ENCODE data around the gene EFNA4. TPM values are rescaled to one million over a fixed set of nuclear protein-coding genes. Genes with fewer than 3 reads are reported as not detected.

Gene EFNA4
- total RNA-seq, 3 donors from 2014 or later (not counting 1 experiment from before 2014, with no cell fraction given) = 4.6 to 6.8 (median 5.5) TPM

- Mint-ChIP-seq H3K27me3 (ENCODE audit: low read depth in 2 of 2) (peaks cover 5 to 12% of the 10 kb centered on the region in 2 donors), H3K4me3 (no peak overlapping the region), H3K4me1 (peaks cover 0 to 5% of the 10 kb centered on the region in 2 donors), H3K27ac (no peak overlapping the region), H3K9me3 (no peaks in the 10 kb centered on the region), H3K36me3 (no peaks in the 10 kb centered on the region)
- H3K36me3 ChIP-seq (ENCODE audit: control insufficient read depth, insufficient read depth, low read length) = no peaks in the 10 kb centered on the region
- H3K27me3 ChIP-seq (ENCODE audit: control insufficient read depth, insufficient read depth, low read length) = no peaks in the 10 kb centered on the region
- no peak overlapping the region for H3K4me3 ChIP-seq (ENCODE audit: low read length)
- no peak for DNase-seq
- no peak for ATAC-seq
- no peak overlapping the region for H3K27ac ChIP-seq (ENCODE audit: low read length)
- H3K9me3 ChIP-seq (ENCODE audit: control insufficient read depth, insufficient read depth, low read length) = no peaks in the 10 kb centered on the region
- no peaks in the 10 kb centered on the region for H3K4me1 ChIP-seq (ENCODE audit: control insufficient read depth, insufficient read depth, low read length)
- 82% methylated on average over 6 of the region's 6 CpGs for WGBS (ENCODE audit: insufficient coverage)
- intact Hi-C loops (cut with micrococcal nuclease) = no loop called here
- no peak for TF ChIP-seq CTCF (IDR thresholded peaks at IDR 0.05)
These were observed 25.6 kb upstream of the EFNA4 start for GRCh38 chr1:155037851-155038441.

GRCh38 chr1:155038602-155039307 is 24.8 kb upstream of the EFNA4 start:
- TF ChIP-seq CTCF (IDR thresholded peaks at IDR 0.05) = no peak

GRCh38 chr1:155039308-155039669 is 24.3 kb upstream of the EFNA4 start:
- Histone ChIP-seq H3K36me3 (ENCODE audit: control insufficient read depth, insufficient read depth, low read length) (no peaks in the 10 kb centered on the region), H3K9me3 (ENCODE audit: control insufficient read depth, insufficient read depth, low read length) (no peaks in the 10 kb centered on the region), H3K27me3 (ENCODE audit: control insufficient read depth, insufficient read depth, low read length) (no peaks in the 10 kb centered on the region), H3K4me1 (ENCODE audit: control insufficient read depth, insufficient read depth, low read length) (no peaks in the 10 kb centered on the region), H3K27ac (ENCODE audit: low read length) (no peak overlapping the region), H3K4me3 (ENCODE audit: low read length) (no peak overlapping the region)
- ATAC-seq (no peak), DNase-seq (no peak)
- 77% methylated on average over 3 of the region's 4 CpGs for WGBS (ENCODE audit: insufficient coverage)
- no peak overlapping the region for H3K27ac Mint-ChIP-seq
- H3K36me3 Mint-ChIP-seq = no peaks in the 10 kb centered on the region
- H3K4me1 Mint-ChIP-seq = peaks cover 0 to 5% of the 10 kb centered on the region in 2 donors
- H3K27me3 Mint-ChIP-seq (ENCODE audit: low read depth in 2 of 2) = peaks cover 9 to 12% of the 10 kb centered on the region in 2 donors
- no peaks in the 10 kb centered on the region for H3K9me3 Mint-ChIP-seq
- intact Hi-C loops (cut with micrococcal nuclease) = no loop called here
- no peak for TF ChIP-seq CTCF (IDR thresholded peaks at IDR 0.05)
- H3K4me3 Mint-ChIP-seq = no peak overlapping the region

More at GRCh38 chr1:155038602-155039307, 24.8 kb upstream of the EFNA4 start:
- no peaks in the 10 kb centered on the region for H3K36me3 Mint-ChIP-seq
- H3K27ac Mint-ChIP-seq = no peak overlapping the region
- peaks cover 7 to 12% of the 10 kb centered on the region in 2 donors for H3K27me3 Mint-ChIP-seq (ENCODE audit: low read depth in 2 of 2)
- peaks cover 0 to 5% of the 10 kb centered on the region in 2 donors for H3K4me1 Mint-ChIP-seq
- H3K4me3 Mint-ChIP-seq = no peak overlapping the region
- H3K4me3 ChIP-seq (ENCODE audit: low read length) = no peak overlapping the region
- H3K9me3 ChIP-seq (ENCODE audit: control insufficient read depth, insufficient read depth, low read length) = no peaks in the 10 kb centered on the region
- H3K27me3 ChIP-seq (ENCODE audit: control insufficient read depth, insufficient read depth, low read length) = no peaks in the 10 kb centered on the region
- H3K27ac ChIP-seq (ENCODE audit: low read length) = no peak overlapping the region
- H3K4me1 ChIP-seq (ENCODE audit: control insufficient read depth, insufficient read depth, low read length) = no peaks in the 10 kb centered on the region
- DNase-seq = no peak
- H3K36me3 ChIP-seq (ENCODE audit: control insufficient read depth, insufficient read depth, low read length) = no peaks in the 10 kb centered on the region
- WGBS (ENCODE audit: insufficient coverage) = 42% methylated on average over 8 of the region's 8 CpGs
- intact Hi-C loops (cut with micrococcal nuclease) = no loop called here
- H3K9me3 Mint-ChIP-seq = no peaks in the 10 kb centered on the region
- no peak for ATAC-seq

Data from natural killer cell (primary cell).